Skeletal muscle tissue (tissue), 4 donors: ENCODE measurements around the gene PRR19. TPM values are rescaled to one million over a fixed set of nuclear protein-coding genes. Genes with fewer than 3 reads are reported as not detected.

Experiments used
- H3K27ac ChIP-seq: one replicate; pipeline ENCODE4 v1.7.0; 2013; ENCODE audit warnings: mild to moderate bottlenecking, low read depth, low read length, inconsistent platforms
- H3K27me3 ChIP-seq, 3 donors: one replicate each; pipeline ENCODE4 v1.7.0; 2013; ENCODE audit warnings: low read length in 3 of 3; ENCODE audit not compliant: control insufficient read depth in 3 of 3, insufficient read depth in 3 of 3
- H3K36me3 ChIP-seq, 3 donors: one replicate each; pipeline ENCODE4 v1.7.0; 2013; ENCODE audit warnings: low read length in 3 of 3; ENCODE audit not compliant: control insufficient read depth in 3 of 3, insufficient read depth in 3 of 3
- H3K4me1 ChIP-seq, 3 donors: one replicate each; pipeline ENCODE4 v1.7.0; 2013; ENCODE audit warnings: low read length in 3 of 3, mild to moderate bottlenecking in 3 of 3; ENCODE audit not compliant: control insufficient read depth in 3 of 3, insufficient read depth in 3 of 3
- H3K4me3 ChIP-seq, 3 donors: one replicate each; pipeline ENCODE4 v1.7.0; 2013; ENCODE audit warnings: low read length in 3 of 3
- H3K9ac ChIP-seq, 3 donors: one replicate each; pipeline ENCODE4 v1.7.0; 2013; ENCODE audit warnings: low read length in 3 of 3, mild to moderate bottlenecking in 3 of 3, moderate library complexity in 2 of 3, low read depth in 1 of 3
- H3K9me3 ChIP-seq, 3 donors: one replicate each; pipeline ENCODE4 v1.7.0; 2013; ENCODE audit warnings: low read length in 3 of 3; ENCODE audit not compliant: control insufficient read depth in 3 of 3
- total RNA-seq: library from RNA; depleted of rRNA; stranded (reverse); fragments of >200 nt; gene quantifications from one replicate; pipeline ENCODE4 v1.2.3, GENCODE V29; 2014
- donor health status: Osteomylitis.

The PRR19 gene
- total RNA-seq, 1 donor from 2014 or later: not detected

DNA sequence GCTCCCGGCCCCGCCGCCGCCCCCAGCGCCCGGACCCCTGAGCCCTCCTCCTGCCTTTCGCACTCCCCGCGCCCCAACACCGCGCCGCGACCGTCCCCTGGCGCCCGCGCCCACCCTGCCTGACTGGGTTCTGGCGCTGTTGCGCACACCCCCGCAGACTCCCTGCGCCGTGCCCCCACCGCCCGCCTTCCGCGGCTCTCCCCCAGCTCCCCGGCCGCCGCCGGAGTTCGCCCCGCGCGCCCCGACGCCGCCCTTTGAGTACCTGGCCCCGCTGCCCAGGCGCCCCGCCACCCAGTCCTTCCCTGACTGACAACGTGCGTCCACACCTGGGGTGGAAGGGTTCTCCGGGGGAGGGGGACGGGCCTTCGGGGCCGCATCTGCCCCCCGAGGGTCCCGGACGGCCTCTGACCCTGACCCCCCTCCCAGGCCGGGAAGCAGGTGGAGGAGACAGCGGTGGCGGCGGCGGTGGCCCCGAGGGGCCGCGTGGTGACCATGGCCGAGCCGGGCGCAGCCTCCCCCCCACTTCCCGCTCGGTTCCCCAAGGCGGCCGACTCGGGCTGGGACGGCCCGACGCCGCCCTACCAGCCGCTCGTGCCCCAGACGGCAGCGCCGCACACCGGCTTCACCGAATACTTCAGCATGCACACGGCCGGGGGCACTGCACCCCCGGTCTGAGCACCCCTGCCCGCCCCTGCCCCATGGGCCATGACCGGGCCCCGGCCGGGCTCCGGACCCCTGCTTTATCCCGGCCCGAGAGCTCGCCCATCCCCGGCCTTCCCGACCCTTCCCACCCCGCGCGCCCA lies 22.1 kb downstream of the PRR19 start:
- H3K36me3 ChIP-seq: no peaks in the 10 kb centered on the region
- no peak overlapping the region for H3K4me3 ChIP-seq
- no peak overlapping the region for H3K27ac ChIP-seq
- H3K9ac ChIP-seq: no peak overlapping the region
- H3K9me3 ChIP-seq: no peaks in the 10 kb centered on the region
- peaks cover 17 to 25% (median 19%) of the 10 kb centered on the region in 3 donors for H3K27me3 ChIP-seq
- peaks cover 22 to 31% (median 25%) of the 10 kb centered on the region in 3 donors for H3K4me1 ChIP-seq

DNA sequence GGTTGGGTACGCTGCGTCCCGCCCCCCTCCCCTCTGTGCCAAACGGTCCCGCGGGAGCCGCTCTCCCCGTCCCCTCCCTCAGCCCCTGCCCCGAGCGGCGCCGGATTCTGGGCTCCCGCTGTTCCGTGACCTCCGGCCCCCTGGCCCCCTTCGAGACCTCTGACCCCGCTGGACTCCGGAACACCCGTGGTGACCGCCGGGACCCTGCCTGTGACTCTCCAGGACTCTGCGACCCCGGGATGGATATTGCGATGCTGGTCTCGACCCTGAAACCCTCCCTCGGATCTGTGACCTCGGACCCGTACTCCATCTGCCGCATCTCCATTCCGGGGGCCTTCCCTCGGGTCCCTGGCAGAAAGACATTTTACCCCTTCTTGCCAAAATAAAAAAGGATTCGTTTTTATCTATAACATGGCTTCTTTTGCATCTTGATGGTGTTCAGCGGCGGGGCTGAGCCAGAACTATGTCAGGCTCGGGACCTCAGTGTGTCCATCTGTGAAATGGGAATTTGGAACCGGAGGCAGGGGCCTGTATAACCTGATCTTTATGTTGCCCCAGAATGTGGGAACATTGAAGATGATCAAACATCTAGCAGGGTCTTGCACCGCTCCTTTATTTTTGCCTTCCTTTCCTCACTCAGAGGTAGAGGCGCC lies 22.8 kb downstream of the PRR19 start:
- Histone ChIP-seq H3K4me1 (peaks cover 22 to 32% (median 28%) of the 10 kb centered on the region in 3 donors), H3K27ac (no peak overlapping the region), H3K4me3 (peak overlapping the region; percentile 46 to 93 (median 62)), H3K36me3 (no peaks in the 10 kb centered on the region), H3K9me3 (no peaks in the 10 kb centered on the region), H3K27me3 (peaks cover 17 to 25% (median 19%) of the 10 kb centered on the region in 3 donors), H3K9ac (peak overlapping the region in 1 of 3 donors; percentile 35)

DNA sequence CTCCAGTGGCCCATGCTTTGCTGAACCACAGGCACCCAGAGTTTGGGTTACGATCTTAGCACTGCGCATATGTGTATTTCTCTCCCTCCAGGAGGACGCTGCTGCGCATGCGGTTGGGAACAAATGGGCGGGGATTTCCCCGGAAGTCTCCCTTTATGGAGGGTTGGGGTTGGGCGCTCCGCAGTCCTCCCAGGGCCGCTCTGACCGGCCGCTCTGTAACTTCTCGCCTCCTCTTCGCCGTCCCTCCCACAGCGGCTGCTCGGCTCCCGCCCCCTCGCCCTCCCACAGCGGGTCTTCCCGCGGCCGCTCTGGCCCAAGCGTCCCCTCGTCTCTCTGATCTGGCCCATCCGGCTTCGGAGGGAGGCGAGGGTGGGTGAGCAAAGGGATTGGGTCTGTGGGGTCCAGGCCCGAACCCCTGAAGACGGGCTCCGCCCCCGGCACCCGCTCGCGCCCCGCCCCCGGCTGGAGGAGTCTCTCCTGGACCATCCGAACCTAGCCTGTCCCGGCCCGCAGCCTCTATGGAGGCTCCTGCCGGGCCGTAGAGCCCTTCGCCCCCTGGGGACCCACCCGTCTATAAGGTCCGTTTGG lies 23.5 kb downstream of the PRR19 start, which contains the start of gene MEGF8:
MEGF8 (plus strand) TSS at position 328 of the 588 bp plus-strand sequence. CDS start 609 bp downstream, outside the sequence.
- Histone ChIP-seq H3K9me3 (no peaks in the 10 kb centered on the region), H3K4me3 (peak within 1 kb of the TSS; percentile 79 to 93 (median 90)), H3K4me1 (peaks cover 22 to 33% (median 30%) of the 10 kb centered on the region in 3 donors), H3K27ac (peak within 1 kb of the TSS; percentile 79), H3K9ac (peak within 1 kb of the TSS; percentile 94 to 95 (median 95)), H3K27me3 (peaks cover 17 to 25% (median 19%) of the 10 kb centered on the region in 3 donors), H3K36me3 (no peaks in the 10 kb centered on the region)

DNA sequence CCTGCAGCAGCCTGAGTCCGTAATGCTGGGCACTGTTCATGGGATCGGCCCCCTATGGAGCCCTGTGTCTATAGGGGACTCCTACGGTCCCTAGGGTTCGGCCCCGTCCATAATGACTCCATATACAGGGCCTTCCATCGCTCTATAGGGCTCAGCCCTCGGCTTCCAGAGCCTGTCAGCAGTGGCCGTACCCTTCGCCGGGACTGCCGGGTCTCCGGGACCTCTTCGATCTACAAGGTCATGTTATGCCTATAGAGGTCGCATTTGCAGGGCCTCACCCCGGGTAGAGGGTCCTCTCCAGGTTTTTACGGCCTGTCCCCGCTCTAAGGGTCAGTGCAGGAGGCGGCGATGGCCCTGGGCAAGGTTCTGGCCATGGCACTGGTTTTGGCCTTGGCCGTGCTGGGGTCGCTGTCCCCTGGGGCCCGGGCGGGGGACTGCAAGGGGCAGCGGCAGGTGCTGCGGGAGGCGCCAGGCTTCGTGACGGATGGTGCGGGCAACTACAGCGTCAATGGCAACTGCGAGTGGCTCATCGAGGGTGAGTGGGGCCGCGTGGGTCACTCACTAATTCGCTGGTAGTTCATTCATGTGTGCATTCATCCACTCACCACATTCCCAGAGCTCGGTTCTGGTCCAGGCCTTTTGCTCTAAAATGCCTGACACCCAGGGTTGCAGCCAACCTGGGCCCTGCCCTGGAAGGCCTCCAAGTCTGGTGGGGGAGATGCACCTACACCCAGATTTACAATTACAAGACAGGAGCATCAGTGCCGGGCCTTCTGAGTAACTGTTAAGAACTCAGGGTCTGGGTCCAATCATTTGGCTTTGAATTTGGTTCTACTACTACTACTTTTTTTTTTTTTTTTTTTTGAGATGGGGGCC lies 24.2 kb downstream of the PRR19 start:
- Histone ChIP-seq H3K4me3 (peak overlapping the region; percentile 79 to 93 (median 90)), H3K4me1 (peaks cover 25 to 40% (median 33%) of the 10 kb centered on the region in 3 donors), H3K9ac (peak overlapping the region; percentile 94 to 95 (median 95)), H3K9me3 (no peaks in the 10 kb centered on the region), H3K27ac (peak overlapping the region; percentile 79), H3K36me3 (no peaks in the 10 kb centered on the region), H3K27me3 (peaks cover 17 to 25% (median 19%) of the 10 kb centered on the region in 3 donors)

DNA sequence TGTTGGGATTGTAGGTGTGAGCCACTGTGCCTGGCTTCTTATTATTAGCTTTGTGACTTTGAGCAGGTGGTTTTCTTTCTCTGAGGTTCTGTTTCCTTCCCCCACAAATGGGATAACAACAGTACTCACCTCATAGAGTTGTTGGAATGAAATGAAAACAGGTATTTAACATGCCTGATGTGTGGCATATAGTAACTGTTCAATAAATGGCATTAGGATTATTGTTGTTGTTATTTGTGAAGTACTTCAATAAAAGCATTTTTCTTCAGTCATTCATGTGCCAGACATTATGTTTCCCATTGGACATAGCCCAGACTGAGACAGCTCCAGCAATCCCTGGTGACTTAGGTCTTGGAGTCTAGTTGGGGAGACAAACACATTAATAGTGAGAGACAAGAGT lies 25.0 kb downstream of the PRR19 start:
- Histone ChIP-seq H3K4me3 (peak overlapping the region; percentile 79 to 93 (median 90)), H3K27ac (no peak overlapping the region), H3K27me3 (peaks cover 14 to 21% (median 19%) of the 10 kb centered on the region in 3 donors), H3K36me3 (no peaks in the 10 kb centered on the region), H3K9ac (peak overlapping the region in 2 of 3 donors; percentile 14 to 94), H3K9me3 (no peaks in the 10 kb centered on the region), H3K4me1 (peaks cover 25 to 42% (median 33%) of the 10 kb centered on the region in 3 donors)

DNA sequence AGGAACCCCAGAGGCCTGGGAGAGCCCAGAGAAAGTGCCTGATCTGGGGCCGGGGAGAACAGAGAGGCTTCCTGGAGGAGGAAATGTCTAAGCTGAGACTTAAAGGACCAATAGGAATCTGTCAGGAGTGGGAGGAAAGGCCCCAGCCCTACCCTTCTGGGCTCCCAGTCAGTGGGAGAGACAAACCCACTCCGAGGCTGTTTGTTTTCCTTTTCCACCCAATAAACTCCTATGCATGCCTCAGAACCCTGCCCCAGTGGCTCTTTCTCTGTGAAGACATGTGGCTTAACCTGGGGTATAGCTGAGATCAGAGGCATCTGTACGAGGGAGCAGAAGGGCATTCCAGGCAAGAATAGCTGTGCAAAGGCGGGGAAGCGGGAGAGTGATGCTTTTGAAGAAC lies 25.4 kb downstream of the PRR19 start:
- H3K27me3 ChIP-seq: peaks cover 14 to 19% (median 17%) of the 10 kb centered on the region in 3 donors
- H3K4me1 ChIP-seq: peaks cover 25 to 46% (median 33%) of the 10 kb centered on the region in 3 donors
- peak overlapping the region in 1 of 3 donors; percentile 14 for H3K9ac ChIP-seq
- no peak overlapping the region for H3K27ac ChIP-seq
- H3K36me3 ChIP-seq: no peaks in the 10 kb centered on the region
- H3K4me3 ChIP-seq: peak overlapping the region in 1 of 3 donors; percentile 79
- H3K9me3 ChIP-seq: no peaks in the 10 kb centered on the region

DNA sequence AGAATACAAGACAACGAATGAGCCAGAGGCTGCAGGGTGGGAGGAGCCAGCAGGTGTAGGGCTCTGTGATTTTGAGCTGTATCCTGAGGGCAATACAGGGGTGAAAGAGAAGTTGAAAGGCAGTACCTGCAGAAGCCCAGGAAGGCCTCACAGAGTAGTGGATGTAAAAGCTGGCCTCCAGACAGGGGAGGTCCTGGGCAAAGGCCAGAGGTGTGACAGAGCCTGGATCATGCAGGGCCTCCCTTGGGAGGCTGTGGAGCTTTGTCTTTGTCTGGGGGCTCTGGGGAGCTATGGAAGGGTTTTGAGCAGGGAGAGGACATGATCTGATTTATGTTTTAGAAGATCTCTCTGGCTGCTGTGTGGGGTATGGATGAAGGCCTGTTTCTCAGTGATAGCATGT lies 26.2 kb downstream of the PRR19 start:
- H3K36me3 ChIP-seq: no peaks in the 10 kb centered on the region
- no peak overlapping the region for H3K4me3 ChIP-seq
- H3K9me3 ChIP-seq: no peaks in the 10 kb centered on the region
- no peak overlapping the region for H3K27ac ChIP-seq
- peaks cover 13 to 18% (median 14%) of the 10 kb centered on the region in 3 donors for H3K27me3 ChIP-seq
- H3K9ac ChIP-seq: no peak overlapping the region
- H3K4me1 ChIP-seq: peaks cover 28 to 46% (median 33%) of the 10 kb centered on the region in 3 donors

DNA sequence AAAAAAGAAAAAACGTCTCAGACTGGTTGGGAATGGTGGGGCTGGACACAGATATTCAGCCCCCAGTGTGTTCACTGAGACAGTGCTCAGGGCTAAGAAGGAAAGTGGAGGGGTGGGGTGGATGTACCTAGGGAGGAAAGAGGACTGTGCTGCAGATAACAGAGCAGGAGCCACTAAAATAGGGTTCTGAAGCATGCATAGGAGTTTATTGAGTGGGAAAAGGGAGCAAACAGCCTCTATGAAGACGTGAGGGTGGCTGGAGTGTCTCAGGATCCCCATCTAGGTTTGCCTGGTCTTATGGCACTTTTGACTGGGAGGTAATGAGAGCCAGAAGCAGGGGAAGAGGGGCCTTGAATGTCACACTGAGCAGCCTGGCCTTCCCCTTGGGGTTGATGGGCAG lies 26.9 kb downstream of the PRR19 start:
- Histone ChIP-seq H3K27me3 (peaks cover 9 to 10% (median 9%) of the 10 kb centered on the region in 3 donors), H3K9me3 (no peaks in the 10 kb centered on the region), H3K36me3 (peaks cover 0 to 3% (median 2%) of the 10 kb centered on the region in 3 donors), H3K4me1 (peaks cover 28 to 46% (median 33%) of the 10 kb centered on the region in 3 donors), H3K27ac (no peak overlapping the region), H3K9ac (no peak overlapping the region), H3K4me3 (no peak overlapping the region)

DNA sequence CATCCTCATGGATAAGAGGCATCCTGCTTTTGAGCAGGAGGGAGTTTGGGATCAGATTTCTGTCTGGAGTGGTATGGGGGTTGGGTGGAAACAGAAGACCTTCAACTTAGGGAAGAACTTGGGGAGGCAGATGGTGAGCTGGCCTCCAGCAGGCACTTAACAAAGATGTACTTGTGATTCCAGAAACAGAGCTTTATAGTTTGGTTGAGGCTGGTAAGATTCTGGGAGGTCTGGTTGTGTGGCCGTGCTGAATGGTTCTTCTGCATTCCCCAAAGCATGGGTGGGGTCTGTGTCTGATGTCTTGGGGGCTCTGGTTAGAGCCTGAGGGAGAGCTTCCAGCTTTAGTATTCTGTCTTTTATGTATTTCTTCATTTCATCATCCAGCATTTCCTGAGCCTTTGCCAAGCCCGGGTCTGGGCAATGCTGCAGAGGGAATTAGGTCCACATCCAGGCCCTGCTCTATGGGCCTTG lies 28.3 kb downstream of the PRR19 start:
- Histone ChIP-seq H3K27me3 (no peaks in the 10 kb centered on the region), H3K9ac (no peak overlapping the region), H3K9me3 (no peaks in the 10 kb centered on the region), H3K4me3 (no peak overlapping the region), H3K27ac (no peak overlapping the region), H3K4me1 (peaks cover 21 to 43% (median 28%) of the 10 kb centered on the region in 3 donors), H3K36me3 (peaks cover 3 to 9% (median 7%) of the 10 kb centered on the region in 3 donors)
